Stimulated activated CD8-positive, alpha-beta memory T cell treated with anti-CD3 and anti-CD28 coated beads, Interleukin-12 subunit alpha, Interleukin-12 subunit beta, amount 100 ng/mL, for 24 hours (primary cell): Measurements from ENCODE around the gene CGB1.
"Not testable (repeated sequence)": the region's sequence is repeated elsewhere in the genome, so short reads cannot be mapped to it uniquely, and the experiment has no call there.

Source experiments
- DNase-seq: peaks from one replicate; pipeline ENCODE4 v3.0.0-alpha.2; 2020; ENCODE audit errors: extremely low read depth

Gene CGB1

DNA sequence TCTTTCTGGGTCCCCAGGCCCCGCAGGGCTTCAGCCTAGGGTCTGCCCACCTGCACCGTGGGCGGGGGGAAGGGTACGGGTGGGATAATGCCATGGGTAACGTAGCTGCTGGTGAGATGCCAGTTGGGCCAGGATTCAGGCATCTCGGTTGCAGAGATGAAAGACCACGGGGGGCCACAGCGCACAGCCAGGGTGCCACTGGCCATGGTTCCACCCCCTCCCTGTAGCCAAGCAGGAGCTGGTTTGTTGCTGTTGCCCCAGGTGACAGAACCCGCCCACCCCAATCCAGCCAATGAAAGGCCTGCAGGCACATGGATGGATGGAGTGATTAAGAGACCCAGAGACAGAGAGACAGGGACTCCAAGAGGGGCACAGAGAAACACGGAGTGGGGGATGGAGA is 21.9 kb upstream of the CGB1 start:
- DNase-seq: no peak

DNA sequence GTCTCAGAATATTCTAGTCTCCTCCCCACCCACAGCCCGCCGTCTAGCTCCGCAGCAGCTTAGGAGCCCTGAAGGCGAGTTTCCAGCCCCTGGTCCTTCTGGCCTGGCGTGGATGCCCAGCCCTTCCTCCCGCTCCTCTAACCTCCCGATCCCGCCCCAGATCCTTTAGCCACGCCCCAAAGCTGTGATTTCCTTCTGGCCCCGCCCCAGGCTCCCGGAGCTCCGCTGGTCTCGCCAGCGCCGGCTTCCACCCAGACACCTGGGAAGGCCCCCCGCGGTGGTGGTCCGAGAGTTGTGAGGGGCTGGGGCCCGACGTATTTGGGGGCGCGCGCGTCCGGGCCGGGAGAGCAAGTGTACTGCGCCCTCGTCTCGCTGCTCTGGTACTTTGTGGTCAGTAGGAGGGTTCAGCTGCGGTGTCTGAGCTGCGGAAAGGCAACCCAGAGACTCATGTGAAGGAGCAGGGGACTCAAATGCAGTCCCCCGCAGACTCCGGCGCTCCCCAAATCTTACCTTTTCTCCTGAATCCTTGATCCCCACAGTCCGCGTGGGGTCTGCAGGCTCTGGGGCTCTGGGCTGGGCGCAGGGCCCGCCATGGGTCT is 21.0 kb upstream of the CGB1 start, which contains the start of gene CGB7:
Gene CGB7, minus strand, starts transcription at position 114 of the 599 bp plus-strand sequence. CDS start 2,374 bp downstream, outside the sequence.
- DNase-seq: no peak

DNA sequence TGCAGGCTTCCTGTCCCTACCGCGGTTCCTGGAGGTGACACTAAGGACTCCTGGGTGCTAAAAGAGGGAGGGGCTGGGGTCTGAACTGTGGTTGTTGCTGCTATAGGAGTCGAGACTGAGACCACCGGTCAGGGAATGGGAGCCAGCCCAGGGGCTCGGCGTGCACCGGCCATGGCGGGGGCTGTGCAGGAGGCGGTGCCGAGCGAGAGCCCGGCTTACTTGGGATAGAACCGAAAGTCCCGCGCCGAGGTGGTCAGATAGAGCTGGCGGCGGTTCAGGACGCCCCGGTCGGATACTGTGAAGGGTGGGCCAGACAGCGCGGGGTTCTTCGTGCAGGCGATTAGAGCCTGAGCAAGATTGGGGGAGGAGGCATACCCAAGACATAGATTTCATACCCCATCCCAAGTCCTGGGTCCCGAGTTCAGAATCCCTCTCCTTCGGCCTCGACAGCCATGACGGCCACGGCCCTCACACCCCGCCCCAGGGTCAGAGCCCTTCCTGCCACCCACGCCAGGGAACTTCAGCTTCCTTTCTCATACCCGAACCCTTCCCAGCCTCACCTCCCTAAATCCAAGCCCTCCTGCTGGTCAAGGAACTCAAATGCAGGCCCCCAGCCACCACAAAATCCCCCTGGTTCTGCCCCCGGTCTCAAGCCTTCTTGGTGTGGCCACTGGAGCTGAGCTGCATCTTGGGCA is 20.4 kb upstream of the CGB1 start:
- not testable (repeated sequence) for DNase-seq

DNA sequence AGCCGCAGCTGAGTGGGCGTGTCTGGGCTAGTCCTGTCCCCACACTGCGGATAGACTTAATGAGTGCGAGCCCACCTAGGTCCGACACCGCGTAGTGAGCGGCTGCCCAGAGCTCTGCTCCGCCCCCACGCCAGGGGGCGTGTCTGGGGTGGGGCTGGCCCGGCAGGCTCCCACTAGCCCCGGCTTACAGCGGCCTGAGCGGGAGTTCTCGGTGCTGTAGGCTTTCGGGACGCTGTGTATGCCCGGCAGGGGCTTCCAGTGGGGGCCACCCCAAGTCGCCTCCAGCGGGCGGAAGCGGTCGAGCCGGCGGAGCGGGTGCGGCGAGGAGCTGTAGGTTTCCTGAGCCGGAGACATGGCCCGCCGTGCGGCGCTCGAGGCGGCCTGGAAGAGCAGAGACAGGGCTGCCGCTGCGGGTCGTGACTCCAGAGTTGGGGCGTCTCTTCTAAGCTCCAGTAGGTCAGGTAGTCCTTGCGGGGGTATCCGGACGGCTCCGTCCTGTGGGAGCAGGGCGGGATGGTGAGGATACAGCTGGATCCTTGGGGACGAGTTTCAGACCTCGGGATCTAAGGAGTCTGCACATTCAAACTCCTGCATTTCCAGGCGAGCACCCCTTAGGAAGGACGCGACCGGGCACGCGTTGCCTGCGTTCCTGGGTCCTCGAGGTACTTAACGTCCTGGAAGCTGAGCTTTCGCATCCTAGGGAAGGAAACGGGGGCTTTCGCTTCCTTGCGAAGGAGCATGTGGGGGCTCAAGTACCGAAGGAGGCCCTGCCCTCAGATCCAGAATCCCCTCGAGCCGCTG is 19.6 kb upstream of the CGB1 start:
- no peak for DNase-seq

DNA sequence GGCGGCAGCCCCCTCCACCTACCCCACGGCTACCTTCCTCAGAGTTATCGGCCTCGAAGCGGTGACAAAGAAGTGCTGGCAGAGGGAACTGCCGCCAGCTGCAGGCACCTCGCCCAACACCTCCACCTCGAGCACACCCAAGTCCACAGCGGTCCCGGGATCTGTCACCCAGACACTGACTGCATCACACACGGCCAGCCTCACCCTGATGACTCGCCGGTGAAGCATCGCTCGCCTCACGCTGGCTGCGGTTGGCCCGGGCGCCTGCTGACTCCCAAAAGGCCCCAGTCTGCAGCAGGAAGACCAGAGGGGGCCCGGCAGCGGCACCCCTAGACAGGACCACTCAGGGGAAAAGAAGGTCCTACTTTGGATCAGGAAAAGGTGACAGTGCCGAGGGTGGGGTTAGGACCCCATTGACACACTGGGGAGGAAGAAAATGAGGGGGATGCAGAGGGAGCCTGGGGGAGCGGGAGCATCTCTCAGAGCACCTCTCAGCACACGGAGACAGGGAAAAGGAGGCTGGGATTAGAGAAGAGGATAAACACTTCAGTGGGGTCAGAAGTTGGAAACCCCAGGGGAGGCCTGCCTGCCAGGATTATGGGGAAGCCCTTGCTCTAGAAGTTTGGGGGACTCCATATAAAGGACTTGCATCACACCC is 13.8 kb upstream of the CGB1 start:
- not testable (repeated sequence) for DNase-seq

DNA sequence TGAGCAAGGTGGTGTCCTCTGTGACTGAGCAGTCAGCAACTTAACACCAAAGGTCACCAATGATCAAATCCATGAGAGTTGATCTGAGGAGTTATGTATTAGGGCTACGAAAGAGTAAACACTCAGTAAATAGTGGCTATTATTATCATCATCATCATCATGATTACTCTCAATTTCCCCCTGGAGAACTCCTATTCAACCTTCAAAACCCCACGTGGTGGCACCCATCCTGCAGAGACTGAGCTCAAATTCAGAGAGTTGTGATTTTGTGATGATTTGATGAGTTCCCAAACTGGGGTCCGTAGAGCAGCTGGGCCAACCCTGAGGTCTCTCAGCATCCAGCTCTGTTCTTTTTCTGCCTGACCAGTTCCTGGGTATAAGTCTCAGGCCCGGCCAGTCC is 13.1 kb upstream of the CGB1 start:
- not testable (repeated sequence) for DNase-seq

DNA sequence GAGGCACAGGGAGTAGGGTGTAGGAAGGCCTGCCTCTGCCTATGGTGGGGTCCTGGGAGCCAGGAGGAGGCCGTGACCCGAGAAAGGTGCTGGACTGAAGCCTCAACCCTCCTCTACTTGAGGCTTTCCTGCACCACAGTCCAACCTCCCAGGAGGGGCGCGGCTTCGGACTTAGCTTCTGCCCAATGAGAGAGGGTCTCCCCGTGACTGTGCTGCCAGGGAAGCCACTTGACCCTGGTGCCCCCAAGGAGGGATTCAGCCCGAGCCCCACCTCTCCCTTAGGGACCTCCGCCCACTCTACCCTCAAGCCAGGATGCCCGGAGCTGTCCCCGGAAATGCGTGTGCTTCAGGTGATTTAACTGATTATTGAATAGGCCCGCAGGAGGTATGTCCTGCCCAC is 12.3 kb upstream of the CGB1 start, which contains the start of gene CGB8:
Gene CGB8, minus strand, starts transcription at position 101 of the 400 bp plus-strand sequence. CDS start 372 bp downstream, outside the sequence.
- not testable (repeated sequence) for DNase-seq

DNA sequence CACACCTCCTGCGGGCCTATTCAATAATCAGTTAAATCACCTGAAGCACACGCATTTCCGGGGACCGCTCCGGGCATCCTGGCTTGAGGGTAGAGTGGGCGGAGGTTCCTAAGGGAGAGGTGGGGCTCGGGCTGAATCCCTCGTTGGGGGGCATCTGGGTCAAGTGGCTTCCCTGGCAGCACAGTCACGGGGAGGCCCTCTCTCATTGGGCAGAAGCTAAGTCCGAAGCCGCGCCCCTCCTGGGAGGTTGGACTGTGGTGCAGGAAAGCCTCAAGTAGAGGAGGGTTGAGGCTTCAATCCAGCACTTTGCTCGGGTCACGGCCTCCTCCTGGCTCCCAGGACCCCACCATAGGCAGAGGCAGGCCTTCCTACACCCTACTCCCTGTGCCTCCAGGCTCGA is 6.9 kb upstream of the CGB1 start, which contains the start of gene CGB5:
Gene CGB5, plus strand, starts transcription at position 301 of the 400 bp plus-strand sequence. CDS start 362 bp downstream, outside the sequence.
- not testable (repeated sequence) for DNase-seq

DNA sequence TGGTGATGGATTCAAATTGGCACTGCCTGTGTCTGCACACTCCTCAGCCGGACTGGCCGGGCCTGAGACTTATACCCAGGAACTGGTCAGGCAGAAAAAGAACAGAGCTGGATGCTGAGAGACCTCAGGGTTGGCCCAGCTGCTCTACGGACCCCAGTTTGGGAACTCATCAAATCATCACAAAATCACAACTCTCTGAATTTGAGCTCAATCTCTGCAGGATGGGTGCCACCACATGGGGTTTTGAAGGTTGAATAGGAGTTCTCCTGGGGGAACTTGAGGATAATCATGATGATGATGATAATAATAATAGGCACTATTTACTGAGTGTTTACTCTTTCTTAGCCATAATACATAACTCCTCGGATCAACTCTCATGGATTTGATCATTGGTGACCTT is 6.0 kb upstream of the CGB1 start:
- not testable (repeated sequence) for DNase-seq

DNA sequence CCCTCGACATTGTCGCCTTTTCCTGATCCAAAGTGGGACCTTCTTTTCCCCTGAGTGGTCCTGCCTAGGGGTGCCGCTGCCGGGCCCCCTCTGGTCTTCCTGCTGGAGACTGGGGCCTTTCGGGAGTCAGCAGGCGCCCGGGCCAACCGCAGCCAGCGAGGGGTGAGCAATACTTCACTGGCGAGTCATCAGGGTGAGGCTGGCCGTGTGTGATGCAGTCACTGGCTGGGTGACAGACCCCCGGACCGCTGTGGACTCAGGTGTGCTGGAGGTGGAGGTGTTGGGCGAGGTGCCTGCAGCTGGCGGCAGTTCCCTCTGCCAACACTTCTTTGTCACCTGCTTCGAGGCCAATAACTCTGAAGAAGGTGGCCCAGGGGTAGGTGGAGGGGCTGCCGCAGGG is 5.5 kb upstream of the CGB1 start:
- DNase-seq: no peak

DNA sequence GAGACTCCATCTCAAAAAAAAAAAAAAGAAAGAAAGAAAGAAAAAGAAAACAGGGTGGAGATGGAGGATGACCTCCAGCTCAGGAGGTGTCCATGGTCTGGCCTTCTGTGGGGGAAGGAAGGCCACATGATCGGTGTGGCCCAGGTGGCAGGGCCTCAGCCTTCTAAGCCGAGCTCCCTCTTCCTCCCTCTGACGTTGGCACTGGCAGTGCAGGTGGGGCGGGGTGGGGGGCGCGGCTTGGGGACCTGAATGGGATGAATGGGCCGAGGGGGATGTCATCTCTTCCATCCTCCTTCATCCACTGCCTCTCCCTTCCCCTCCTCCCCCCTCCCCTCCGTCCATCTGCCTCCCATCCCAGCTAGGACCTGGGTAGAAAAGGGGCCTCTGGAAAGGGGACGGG is 3.0 kb upstream of the CGB1 start:
- not testable (repeated sequence) for DNase-seq

DNA sequence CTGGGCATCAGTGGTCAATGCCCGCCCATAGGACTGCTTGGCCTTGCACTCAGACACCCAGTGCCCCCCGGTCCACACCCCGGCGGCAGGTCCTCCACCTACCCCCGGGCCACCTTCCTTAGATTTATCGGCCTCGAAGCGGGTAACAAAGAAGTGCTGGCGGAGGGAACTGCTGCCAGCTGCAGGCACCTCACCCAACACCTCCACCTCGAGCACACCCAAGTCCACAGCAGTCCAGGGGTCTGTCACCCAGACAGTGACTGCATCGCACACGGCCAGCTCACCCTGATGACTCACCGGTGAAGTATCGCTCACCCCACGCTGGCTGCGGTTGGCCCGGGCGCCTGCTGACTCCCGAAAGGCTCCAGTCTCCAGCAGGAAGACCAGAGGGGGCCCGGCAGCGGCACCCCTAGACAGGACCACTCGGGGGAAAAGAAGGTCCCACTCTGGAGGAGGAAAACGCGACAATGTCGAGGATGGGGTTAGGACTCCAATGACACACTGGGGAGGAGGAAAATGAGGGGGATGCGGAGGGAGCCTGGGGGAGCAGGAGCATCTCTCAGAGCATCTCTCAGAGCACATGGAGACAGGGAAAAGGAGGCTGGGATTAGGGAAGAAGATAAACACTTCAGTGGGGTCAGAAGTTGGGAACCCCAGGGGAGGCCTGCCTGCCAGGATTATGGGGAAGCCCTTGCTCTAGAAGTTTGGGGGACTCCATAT is 2.0 kb upstream of the CGB1 start:
- DNase-seq: not testable (repeated sequence)

DNA sequence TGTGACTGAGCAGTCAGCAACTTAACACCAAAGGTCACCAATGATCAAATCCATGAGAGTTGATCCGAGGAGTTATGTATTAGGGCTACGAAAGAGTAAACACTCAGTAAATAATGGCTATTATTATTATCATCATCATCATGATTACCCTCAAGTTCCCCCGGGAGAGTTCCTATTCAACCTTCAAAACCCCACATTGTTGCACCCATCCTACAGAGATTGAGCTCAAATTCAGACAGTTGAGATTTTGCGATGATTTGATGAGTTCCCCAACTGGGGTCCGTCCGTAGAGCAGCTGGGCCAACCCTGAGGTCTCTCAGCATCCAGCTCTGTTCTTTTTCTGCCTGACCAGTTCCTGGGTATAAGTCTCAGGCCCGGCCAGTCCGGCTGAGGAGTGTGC is 1.4 kb upstream of the CGB1 start:
- DNase-seq: not testable (repeated sequence)

DNA sequence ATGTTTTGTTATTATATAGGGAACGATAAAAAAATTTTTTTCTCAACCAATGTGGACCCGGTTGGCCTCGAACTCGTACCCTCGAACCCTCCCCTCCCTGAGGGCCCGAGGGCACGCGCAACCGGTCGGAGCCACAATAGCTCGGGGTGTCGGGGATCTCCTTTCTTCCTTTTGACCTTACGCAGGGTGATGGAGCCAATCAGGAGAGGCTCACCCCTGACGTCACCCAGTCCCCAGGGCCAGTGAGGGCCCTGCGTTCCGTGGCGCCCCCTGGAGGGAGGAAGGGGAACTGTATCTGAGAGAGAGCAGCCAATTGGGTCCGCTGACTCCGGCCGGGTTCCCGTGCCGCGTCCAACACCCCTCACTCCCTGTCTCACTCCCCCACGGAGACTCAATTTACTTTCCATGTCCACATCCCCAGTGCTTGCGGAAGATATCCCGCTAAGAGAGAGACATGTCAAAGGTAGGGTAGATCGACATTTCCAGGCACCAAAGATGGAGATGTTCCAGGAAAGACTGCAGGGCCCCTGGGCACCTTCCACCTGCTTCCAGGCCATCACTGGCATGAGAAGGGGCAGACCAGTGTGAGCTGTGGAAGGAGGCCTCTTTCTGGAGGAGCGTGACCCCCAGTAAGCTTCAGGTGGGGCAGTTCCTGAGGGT is 4.9 kb downstream of the CGB1 start, which contains the start of gene CGB2:
Gene CGB2, plus strand, starts transcription at position 249 of the 660 bp plus-strand sequence. Its CDS starts 206 bp downstream, at position 455.
- DNase-seq: not testable (repeated sequence)

DNA sequence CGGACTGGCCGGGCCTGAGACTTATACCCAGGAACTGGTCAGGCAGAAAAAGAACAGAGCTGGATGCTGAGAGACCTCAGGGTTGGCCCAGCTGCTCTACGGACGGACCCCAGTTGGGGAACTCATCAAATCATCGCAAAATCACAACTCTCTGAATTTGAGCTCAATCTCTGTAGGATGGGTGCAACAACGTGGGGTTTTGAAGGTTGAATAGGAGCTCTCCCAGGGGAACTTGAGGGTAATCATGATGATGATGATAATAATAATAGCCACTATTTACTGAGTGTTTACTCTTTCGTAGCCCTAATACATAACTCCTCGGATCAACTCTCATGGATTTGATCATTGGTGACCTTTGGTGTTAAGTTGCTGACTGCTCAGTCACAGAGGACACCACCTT is 6.4 kb downstream of the CGB1 start:
- DNase-seq: not testable (repeated sequence)

DNA sequence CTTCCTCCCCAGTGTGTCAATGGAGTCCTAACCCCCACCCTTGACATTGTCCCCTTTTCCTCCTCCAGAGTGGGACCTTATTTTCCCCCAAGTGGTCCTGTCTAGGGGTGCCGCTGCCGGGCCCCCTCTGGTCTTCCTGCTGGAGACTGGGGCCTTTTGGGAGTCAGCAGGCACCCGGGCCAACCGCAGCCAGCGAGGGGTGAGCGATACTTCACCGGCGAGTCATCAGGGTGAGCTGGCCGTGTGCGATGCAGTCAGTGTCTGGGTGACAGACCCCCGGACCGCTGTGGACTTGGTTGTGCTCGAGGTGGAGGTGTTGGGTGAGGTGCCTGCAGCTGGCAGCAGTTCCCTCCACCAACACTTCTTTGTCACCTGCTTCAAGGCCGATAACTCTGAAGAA is 6.9 kb downstream of the CGB1 start:
- not testable (repeated sequence) for DNase-seq

DNA sequence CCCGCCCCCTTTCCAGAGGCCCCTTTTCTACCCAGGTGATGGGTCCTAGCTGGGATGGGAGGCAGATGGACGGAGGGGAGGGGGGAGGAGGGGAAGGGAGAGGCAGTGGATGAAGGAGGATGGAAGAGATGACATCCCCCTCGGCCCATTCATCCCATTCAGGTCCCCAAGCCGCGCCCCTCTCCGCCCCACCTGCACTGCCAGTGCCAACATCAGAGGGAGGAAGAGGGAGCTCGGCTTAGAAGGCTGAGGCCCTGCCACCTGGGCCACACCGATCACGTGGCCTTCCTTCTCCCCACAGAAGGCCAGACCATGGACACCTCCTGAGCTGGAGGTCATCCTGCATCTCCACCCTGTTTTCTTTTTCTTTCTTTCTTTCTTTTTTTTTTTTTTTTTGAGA is 8.0 kb downstream of the CGB1 start:
- DNase-seq: not testable (repeated sequence)

DNA sequence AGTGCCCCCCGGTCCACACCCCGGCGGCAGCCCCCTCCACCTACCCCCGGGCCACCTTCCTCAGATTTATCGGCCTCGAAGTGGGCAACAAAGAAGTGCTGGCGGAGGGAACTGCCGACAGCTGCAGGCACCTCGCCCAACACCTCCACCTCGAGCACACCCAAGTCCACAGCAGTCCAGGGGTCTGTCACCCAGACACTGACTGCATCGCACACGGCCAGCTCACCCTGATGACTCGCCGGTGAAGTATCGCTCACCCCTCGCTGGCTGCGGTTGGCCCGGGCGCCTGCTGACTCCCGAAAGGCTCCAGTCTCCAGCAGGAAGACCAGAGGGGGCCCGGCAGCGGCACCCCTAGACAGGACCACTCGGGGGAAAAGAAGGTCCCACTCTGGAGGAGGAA is 11.1 kb downstream of the CGB1 start:
- not testable (repeated sequence) for DNase-seq

DNA sequence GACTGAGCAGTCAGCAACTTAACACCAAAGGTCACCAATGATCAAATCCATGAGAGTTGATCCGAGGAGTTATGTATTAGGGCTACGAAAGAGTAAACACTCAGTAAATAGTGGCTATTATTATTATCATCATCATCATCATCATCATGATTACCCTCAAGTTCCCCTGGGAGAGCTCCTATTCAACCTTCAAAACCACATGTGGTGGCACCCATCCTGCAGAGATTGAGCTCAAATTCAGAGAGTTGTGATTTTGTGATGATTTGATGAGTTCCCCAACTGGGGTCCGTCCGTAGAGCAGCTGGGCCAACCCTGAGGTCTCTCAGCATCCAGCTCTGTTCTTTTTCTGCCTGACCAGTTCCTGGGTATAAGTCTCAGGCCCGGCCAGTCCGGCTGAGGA is 11.6 kb downstream of the CGB1 start:
- DNase-seq: not testable (repeated sequence)

DNA sequence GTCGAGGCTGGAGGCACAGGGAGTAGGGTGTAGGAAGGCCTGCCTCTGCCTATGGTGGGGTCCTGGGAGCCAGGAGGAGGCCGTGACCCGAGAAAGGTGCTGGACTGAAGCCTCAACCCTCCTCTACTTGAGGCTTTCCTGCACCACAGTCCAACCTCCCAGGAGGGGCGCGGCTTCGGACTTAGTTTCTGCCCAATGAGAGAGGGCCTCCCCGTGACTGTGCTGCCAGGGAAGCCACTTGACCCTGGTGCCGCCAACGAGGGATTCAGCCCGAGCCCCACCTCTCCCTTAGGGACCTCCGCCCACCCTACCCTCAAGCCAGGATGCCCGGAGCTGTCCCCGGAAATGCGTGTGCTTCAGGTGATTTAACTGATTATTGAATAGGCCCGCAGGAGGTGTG is 12.5 kb downstream of the CGB1 start, which contains the start of gene CGB3:
Gene CGB3, minus strand, starts transcription at position 101 of the 400 bp plus-strand sequence. CDS start 362 bp downstream, outside the sequence.
- not testable (repeated sequence) for DNase-seq
